Thoracic aorta (tissue), 2 donors: ENCODE data around the gene GSG1. TPM values are rescaled to one million over a fixed set of nuclear protein-coding genes. Genes with fewer than 3 reads are reported as not detected.

ENCODE experiments used
- ATAC-seq: fragments of 150-250 bp; one replicate; pipeline ENCODE4 v1.8.0; 2017; ENCODE audit warnings: low read depth; ENCODE audit not compliant: insufficient number of reproducible peaks, low FRiP score
- DNase-seq: peaks from one replicate; pipeline ENCODE4 v3.0.0-alpha.2; 2020; ENCODE audit warnings: low spot score
- H3K27ac ChIP-seq, 2 donors: fragments of 200-600 bp; sonication (generic); 1 replicate in 1 of 2; 2 replicates in 1 of 2; pipeline ENCODE4 v1.5.1; 2016; ENCODE audit warnings: mild to moderate bottlenecking in 2 of 2, moderate library complexity in 2 of 2
- H3K27me3 ChIP-seq: fragments of 200-600 bp; sonication (generic); replicated peaks from 2 replicates; pipeline ENCODE4 v1.6.0; 2016; ENCODE audit warnings: mild to moderate bottlenecking; ENCODE audit not compliant: insufficient read depth
- H3K36me3 ChIP-seq: fragments of 200-600 bp; sonication (generic); one replicate; pipeline ENCODE4 v1.5.1; 2016
- H3K4me1 ChIP-seq, 2 donors: fragments of 200-600 bp; sonication (generic); 1 replicate in 1 of 2; 2 replicates in 1 of 2; pipeline versions ENCODE4 v1.5.1 to v1.6.0; 2016; ENCODE audit warnings: low read depth in 2 of 2, mild to moderate bottlenecking in 1 of 2; ENCODE audit not compliant: control insufficient read depth in 1 of 2
- H3K4me3 ChIP-seq: fragments of 200-600 bp; sonication (generic); 2 replicates; pipeline ENCODE4 v1.5.1; 2016; ENCODE audit warnings: mild to moderate bottlenecking
- H3K9me3 ChIP-seq: fragments of 200-600 bp; sonication (generic); 2 replicates; pipeline ENCODE4 v1.5.1; 2016
- CTCF ChIP-seq: fragments of 200-600 bp; sonication (generic); IDR thresholded peaks from one replicate; pipeline ENCODE4 v1.5.1; 2019; ENCODE audit warnings: antibody characterized with exemption
- total RNA-seq, 2 donors: library from RNA; depleted of rRNA; stranded (reverse); fragments of >200 nt; gene quantifications; one replicate each; pipeline versions ENCODE4 v1.1.0 to v1.2.3, GENCODE V29; 2016

The GSG1 gene
- total RNA-seq, 2 donors from 2014 or later: not detected

DNA sequence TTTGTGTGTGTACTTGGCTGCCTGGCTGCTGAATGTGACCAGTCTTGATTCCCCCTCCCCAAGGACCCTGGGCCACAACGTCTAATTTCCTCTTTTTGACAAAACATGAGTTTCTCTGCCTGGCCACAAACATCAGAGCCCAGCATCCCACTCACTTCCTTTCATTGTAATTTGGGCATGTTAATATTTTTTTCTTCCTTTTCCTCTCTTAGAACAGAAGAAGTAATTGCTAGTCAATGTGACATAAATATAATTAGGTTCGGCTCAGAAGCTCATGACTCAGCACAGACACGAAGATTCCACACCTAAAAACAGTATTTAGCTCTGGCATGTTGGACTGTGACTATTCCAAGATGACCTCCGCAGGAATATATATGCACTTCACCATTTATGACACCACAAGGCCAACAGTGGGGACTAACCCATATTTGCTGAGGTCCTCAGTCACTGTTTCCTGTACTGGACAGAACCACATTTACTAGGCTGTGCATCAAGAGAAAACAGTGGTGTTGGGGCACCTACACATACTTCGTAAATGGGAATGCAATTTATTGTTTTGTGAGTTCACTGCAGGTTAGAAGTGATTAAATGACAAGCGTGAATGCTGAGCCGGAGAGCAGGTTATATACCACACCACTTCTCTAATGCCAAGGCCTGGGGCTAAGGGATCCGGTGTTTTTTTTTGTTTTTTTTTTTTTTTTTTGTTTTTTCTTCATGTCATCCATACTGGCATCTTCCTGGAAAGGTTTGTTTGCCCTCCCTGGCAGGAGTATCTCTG, 4.2 kb downstream of the GSG1 start:
- TF ChIP-seq CTCF: no peak
- ATAC-seq (no peak), DNase-seq (no peak)
- Histone ChIP-seq H3K4me1 (peaks cover 21 to 56% of the 10 kb centered on the region in 2 donors), H3K27me3 (no peaks in the 10 kb centered on the region), H3K9me3 (no peaks in the 10 kb centered on the region), H3K36me3 (no peaks in the 10 kb centered on the region), H3K27ac (peak overlapping the region; percentile 84 to 95), H3K4me3 (no peak overlapping the region)

DNA sequence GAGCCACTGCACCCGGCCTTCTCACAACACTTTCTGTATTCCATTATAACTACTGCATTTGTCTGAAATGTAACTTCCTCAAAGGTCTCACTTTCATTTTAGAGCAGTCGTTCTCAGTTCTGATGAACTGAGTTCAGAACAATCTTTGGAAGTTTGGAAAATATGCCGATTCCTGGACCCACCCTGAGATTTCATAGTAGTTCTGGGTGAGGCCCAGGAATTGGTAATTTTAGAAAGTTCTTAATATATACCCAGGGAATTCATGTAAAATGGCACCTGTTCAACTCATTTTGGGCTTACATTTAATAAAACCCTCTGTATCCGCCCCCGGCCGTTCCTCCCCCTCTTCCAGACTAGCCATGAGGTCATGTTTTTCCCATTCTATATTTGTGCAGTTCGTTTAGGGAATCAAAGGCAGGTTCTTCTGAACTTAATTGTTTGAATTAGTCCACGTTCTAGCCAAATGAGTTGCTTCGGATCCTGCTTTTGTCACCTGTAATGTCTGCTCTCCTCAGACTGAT, 5.9 kb downstream of the GSG1 start:
- H3K36me3 ChIP-seq: no peaks in the 10 kb centered on the region
- no peak for ATAC-seq
- no peaks in the 10 kb centered on the region for H3K27me3 ChIP-seq
- peak overlapping the region; percentile 59 for H3K4me3 ChIP-seq
- H3K4me1 ChIP-seq: peaks cover 30 to 65% of the 10 kb centered on the region in 2 donors
- TF ChIP-seq CTCF: no peak
- H3K9me3 ChIP-seq: no peaks in the 10 kb centered on the region
- H3K27ac ChIP-seq: peak overlapping the region; percentile 84 to 95
- no peak for DNase-seq

DNA sequence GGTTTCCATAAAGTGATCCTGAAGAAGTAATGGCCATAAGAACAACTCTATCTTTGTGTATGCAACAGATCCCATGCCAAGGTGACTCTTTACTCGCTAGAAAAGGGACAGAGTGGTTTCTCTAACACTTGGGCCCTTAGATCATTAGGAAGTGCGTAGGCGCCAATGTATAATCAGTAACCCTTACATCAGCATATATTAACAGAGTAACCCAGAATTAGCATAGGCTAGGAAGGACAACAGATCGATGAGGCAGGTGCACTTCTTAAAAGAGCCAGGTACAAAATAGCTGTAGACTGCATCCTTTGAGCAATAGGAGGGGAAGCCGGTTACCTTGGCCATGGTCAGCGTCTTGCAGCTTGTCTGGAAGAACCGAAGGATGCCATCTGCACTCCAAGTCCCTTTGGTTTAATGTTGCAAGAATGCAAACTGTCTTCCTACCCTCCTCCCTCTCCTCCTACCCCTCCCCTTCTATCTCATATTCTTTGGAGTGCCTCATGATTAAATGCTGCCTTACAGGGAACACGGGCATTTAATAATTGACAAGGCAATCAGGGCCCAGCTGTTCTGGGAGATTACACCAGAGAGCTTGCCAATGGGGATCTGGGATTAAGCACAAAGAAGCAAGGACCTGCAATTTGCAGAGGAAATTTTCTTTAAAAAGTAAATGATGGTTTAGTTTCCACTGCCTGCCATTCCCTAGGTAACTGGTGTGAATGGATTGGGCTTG, 8.0 kb downstream of the GSG1 start:
- ATAC-seq: no peak
- Histone ChIP-seq H3K27me3 (no peaks in the 10 kb centered on the region), H3K27ac (peak overlapping the region in 1 of 2 donors; percentile 13), H3K4me1 (peaks cover 24 to 49% of the 10 kb centered on the region in 2 donors), H3K36me3 (no peaks in the 10 kb centered on the region), H3K4me3 (no peak overlapping the region), H3K9me3 (no peaks in the 10 kb centered on the region)
- no peak for DNase-seq
- TF ChIP-seq CTCF: no peak

DNA sequence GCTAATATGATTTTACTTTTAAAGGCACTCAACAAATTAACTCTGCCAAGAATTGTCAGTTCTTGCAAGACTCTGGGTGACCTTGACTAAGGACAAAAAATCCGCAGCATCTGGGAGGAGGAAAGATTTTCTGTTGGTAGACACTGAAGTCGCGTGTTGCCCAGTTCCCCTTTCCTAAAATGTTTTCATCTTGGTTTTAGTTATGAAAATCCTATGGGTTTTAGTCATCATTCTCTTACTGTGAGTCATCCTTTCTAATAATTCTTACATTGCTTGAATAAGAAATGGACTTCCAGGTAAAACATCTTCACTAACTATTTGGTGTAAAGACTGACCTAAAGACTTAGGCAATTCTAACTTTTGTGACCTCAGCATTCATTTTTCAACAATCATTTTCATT, 9.1 kb downstream of the GSG1 start:
- DNase-seq (no peak), ATAC-seq (no peak)
- no peaks in the 10 kb centered on the region for H3K9me3 ChIP-seq
- H3K27me3 ChIP-seq: no peaks in the 10 kb centered on the region
- H3K4me1 ChIP-seq: peaks cover 20 to 40% of the 10 kb centered on the region in 2 donors
- H3K36me3 ChIP-seq: no peaks in the 10 kb centered on the region
- TF ChIP-seq CTCF: no peak
- H3K27ac ChIP-seq: peak overlapping the region; percentile 7 to 13
- no peak overlapping the region for H3K4me3 ChIP-seq

DNA sequence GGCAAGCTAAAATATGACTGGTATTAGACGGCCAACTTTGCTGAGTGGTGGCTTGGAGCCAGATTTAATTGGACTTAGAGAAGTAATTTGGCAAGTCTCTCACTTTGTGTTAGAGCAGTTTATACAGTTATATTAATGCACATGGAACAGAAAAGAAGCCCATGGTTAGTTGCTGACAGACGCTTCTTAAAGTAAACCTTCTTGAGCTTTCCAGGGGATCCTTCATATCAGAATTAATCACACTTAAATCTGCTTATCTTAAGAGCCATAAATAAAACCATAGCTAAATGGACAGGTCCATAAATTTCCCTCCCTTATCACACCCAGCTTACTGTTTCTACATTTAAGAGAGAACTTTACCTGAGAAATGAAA, 9.6 kb downstream of the GSG1 start:
- Histone ChIP-seq H3K27me3 (no peaks in the 10 kb centered on the region), H3K9me3 (no peaks in the 10 kb centered on the region), H3K4me1 (peaks cover 18 to 34% of the 10 kb centered on the region in 2 donors), H3K4me3 (no peak overlapping the region), H3K36me3 (no peaks in the 10 kb centered on the region), H3K27ac (peak overlapping the region; percentile 7 to 13)
- ATAC-seq: no peak
- no peak for TF ChIP-seq CTCF
- DNase-seq: no peak
